GM18870 (cell line): ENCODE results near the gene PTCSC3.

Experiments used
- ATAC-seq: cut with Tn5 transposase; IDR thresholded peaks from one replicate; pipeline ENCODE4 v1.9.1; 2021; ENCODE audit warnings: moderate library complexity; ENCODE audit not compliant: unreplicated experiment

Gene PTCSC3

GRCh38 chr14:36176524-36176923, at the start of gene PTCSC3:
Gene PTCSC3, minus strand, starts transcription at chr14:36176722.
- no peak for ATAC-seq

GRCh38 chr14:36226164-36226563, 49.6 kb upstream of the PTCSC3 start:
- ATAC-seq, result no peak

GRCh38 chr14:36224176-36224575, 47.7 kb upstream of the PTCSC3 start:
- no peak for ATAC-seq

GRCh38 chr14:36223558-36223957, 47.0 kb upstream of the PTCSC3 start:
- no peak for ATAC-seq

- ATAC-seq, result no peak
These were observed 46.5 kb upstream of the PTCSC3 start for GRCh38 chr14:36222952-36223468.

GRCh38 chr14:36222337-36222736, 45.8 kb upstream of the PTCSC3 start:
- no peak for ATAC-seq

GRCh38 chr14:36221112-36221511, 44.6 kb upstream of the PTCSC3 start:
- ATAC-seq, result no peak

- ATAC-seq, result no peak
These were observed 41.2 kb upstream of the PTCSC3 start for GRCh38 chr14:36217732-36218131.

- ATAC-seq, result no peak
These were observed 40.5 kb upstream of the PTCSC3 start for GRCh38 chr14:36217027-36217426.

GRCh38 chr14:36215217-36215598, 38.7 kb upstream of the PTCSC3 start:
- ATAC-seq, result no peak

- no peak for ATAC-seq
These were observed 38.1 kb upstream of the PTCSC3 start for GRCh38 chr14:36214476-36215216.

GRCh38 chr14:36212987-36213386, 36.5 kb upstream of the PTCSC3 start:
- no peak for ATAC-seq

- ATAC-seq, result no peak
These were observed 36.1 kb upstream of the PTCSC3 start for GRCh38 chr14:36212577-36212976.

GRCh38 chr14:36208690-36209278, 32.3 kb upstream of the PTCSC3 start:
- ATAC-seq, result no peak

GRCh38 chr14:36207500-36207899, 31.0 kb upstream of the PTCSC3 start:
- no peak for ATAC-seq

- no peak for ATAC-seq
These were observed 28.0 kb upstream of the PTCSC3 start for GRCh38 chr14:36204461-36205073.

- no peak for ATAC-seq
These were observed 21.9 kb upstream of the PTCSC3 start for GRCh38 chr14:36198378-36198777.

- no peak for ATAC-seq
These were observed 18.1 kb upstream of the PTCSC3 start for GRCh38 chr14:36194663-36195062.

- no peak for ATAC-seq
These were observed 16.0 kb upstream of the PTCSC3 start for GRCh38 chr14:36192530-36192929.

- ATAC-seq, result no peak
These were observed 6.9 kb upstream of the PTCSC3 start for GRCh38 chr14:36183402-36183801.

GRCh38 chr14:36181417-36181816, 4.9 kb upstream of the PTCSC3 start:
- ATAC-seq, result no peak

- ATAC-seq, result no peak
These were observed 967 bp upstream of the PTCSC3 start for GRCh38 chr14:36177489-36177888.
